ENCODE data around the gene ROGDI. TPM values are rescaled to one million over a fixed set of nuclear protein-coding genes. Genes with fewer than 3 reads are reported as not detected.
A peak's percentile ranks its signal among the peaks of the same experiment; 100 is the strongest.

Gene ROGDI
- total RNA-seq (100 to 1,000 TPM in 4 of 10 donors, 10 to 100 TPM in 6; 77.6 to 123 (median 96.9) TPM), polyA plus RNA-seq (100 to 1,000 TPM in 1 of 2 donors, 10 to 100 TPM in 1; 44.1 to 148 TPM)
- long read RNA-seq, donor 1, transcript ROGDI-213 (7 exons, 2,684 nt): minor isoform, 6 of 96 reads
- long read RNA-seq, donor 1, transcript ROGDI-201 (11 exons, 1,735 nt): major isoform, 48 of 96 reads
- long read RNA-seq, donor 1, transcript ROGDI-209 (10 exons, 1,362 nt): minor isoform, 7 of 96 reads
- long read RNA-seq, donor 1, partial matches to known transcripts: 18 of 96 reads
- long read RNA-seq, donor 1, other reads (novel, unspliced or antisense): 17 of 96 reads
- long read RNA-seq, donor 2, transcript ROGDI-201 (11 exons, 1,735 nt): major isoform, 53 of 99 reads
- long read RNA-seq, donor 2, partial matches to known transcripts: 23 of 99 reads
- long read RNA-seq, donor 2, other reads (novel, unspliced or antisense): 16 of 99 reads
- long read RNA-seq, donor 3, transcript ROGDI-209 (10 exons, 1,362 nt): minor isoform, 7 of 172 reads
- long read RNA-seq, donor 3, transcript ROGDI-201 (11 exons, 1,735 nt): major isoform, 113 of 172 reads
- long read RNA-seq, donor 3, partial matches to known transcripts: 22 of 172 reads
- long read RNA-seq, donor 3, other reads (novel, unspliced or antisense): 27 of 172 reads

- ATAC-seq (peak; percentile 29 to 74 (median 57)), DNase-seq (peak; percentile 75 to 76)
- Histone ChIP-seq H3K4me3 (peak within 1 kb of the TSS; percentile 64 to 95 (median 84)), H3K27ac (peak within 1 kb of the TSS; percentile 67 to 96 (median 92)), H3K4me1 (peaks cover 0 to 51% (median 29%) of the 10 kb centered on the region in 9 donors), H3K36me3 (peaks cover 0 to 61% (median 39%) of the 10 kb centered on the region in 9 donors), H3K27me3 (no peaks in the 10 kb centered on the region), H3K9me3 (no peaks in the 10 kb centered on the region)
- intact Hi-C loops (cut with DNase I): loop anchor here in 5 of 10 donors (2.0 to 10.0 kb wide), 5 partner anchors 35 to 155 kb away; partner anchors contain the start of genes GLYR1 (in 3 of the 5), UBN1 (in 3 of the 5), ZNF500 (in 3 of the 5) and SEC14L5 (in 1 of the 5)
- WGBS, 2 donors: 0% methylated on average over 45 to 70 of the region's 70 CpGs
- no peak for TF ChIP-seq CTCF (IDR thresholded peaks at IDR 0.05)
These were observed at the start of gene ROGDI for GRCh38 chr16:4801962-4802658. ROGDI (minus strand) TSS chr16:4802633; CDS start chr16:4802571, 62 bp downstream.

GRCh38 chr16:4850211-4850610 is 47.8 kb upstream of the ROGDI start:
- TF ChIP-seq CTCF (IDR thresholded peaks at IDR 0.05): no peak
- Histone ChIP-seq H3K27me3 (no peaks in the 10 kb centered on the region), H3K9me3 (no peaks in the 10 kb centered on the region), H3K27ac (peak overlapping the region in 6 of 10 donors; percentile 12 to 98 (median 26)), H3K4me1 (peaks cover 19 to 64% (median 61%) of the 10 kb centered on the region in 9 donors), H3K36me3 (peaks cover 0 to 42% (median 15%) of the 10 kb centered on the region in 9 donors), H3K4me3 (peak overlapping the region in 8 of 10 donors; percentile 80 to 100 (median 96))
- ATAC-seq (no peak), DNase-seq (no peak)
- 48 to 60% methylated on average over 3 of the region's 3 CpGs for WGBS, 2 donors
- intact Hi-C loops (cut with DNase I): no loop called here

- peaks cover 19 to 74% (median 65%) of the 10 kb centered on the region in 9 donors for H3K4me1 ChIP-seq
- intact Hi-C loops (cut with DNase I): loop anchor here in 5 of 10 donors (2.0 to 5.0 kb wide), 5 partner anchors 41 to 109 kb away; partner anchors contain the start of genes SEC14L5 (in 4 of the 5), ROGDI (in 3 of the 5) and PPL (in 1 of the 5)
- H3K36me3 ChIP-seq: peaks cover 0 to 42% (median 20%) of the 10 kb centered on the region in 9 donors
- DNase-seq: peak; percentile 57 to 61
- H3K4me3 ChIP-seq: peak overlapping the region; percentile 80 to 100 (median 96)
- no peaks in the 10 kb centered on the region for H3K27me3 ChIP-seq
- WGBS, 2 donors: 0% methylated on average over 83 of the region's 83 CpGs
- ATAC-seq: peak in 6 of 8 donors; percentile 10 to 37 (median 21)
- peak overlapping the region; percentile 49 to 99 (median 96) for H3K27ac ChIP-seq
- peak in 2 of 9 donors; percentile 8 to 9 for TF ChIP-seq CTCF (IDR thresholded peaks at IDR 0.05)
- no peaks in the 10 kb centered on the region for H3K9me3 ChIP-seq
These were observed 45.5 kb upstream of the ROGDI start for GRCh38 chr16:4847774-4848587.
